Activated B cell treated with CpG ODN at 0.5 μM for 24 hours (primary cell): ENCODE measurements around the gene TKTL1. TPM values are rescaled to one million over a fixed set of nuclear protein-coding genes. Genes with fewer than 3 reads are reported as not detected.

Experiments used
- ATAC-seq: fragments of 200-7000 bp; cut with Tn5 transposase; one replicate; pipeline ENCODE4 v1.10.0; 2021; ENCODE audit warnings: low read depth, mild to moderate bottlenecking, moderate library complexity
- CTCF ChIA-PET: fragments of 350-600 bp; sonication (Branson Sonifier 250); formaldehyde crosslinking; loops from one replicate; lab custom pipeline; 2021; ENCODE audit warnings: antibody characterized with exemption; lab: Charles Lee
- POLR2A ChIA-PET: fragments of 350-600 bp; sonication (Branson Sonifier 250); formaldehyde crosslinking; loops from one replicate; lab custom pipeline; 2021; ENCODE audit warnings: antibody characterized with exemption; lab: Charles Lee
- DNase-seq: peaks from one replicate; pipeline ENCODE4 v3.0.0; 2022
- H3K27ac Mint-ChIP-seq: one replicate; pipeline ENCODE4 v1.8.0; 2020; ENCODE audit warnings: mixed read lengths
- H3K27me3 Mint-ChIP-seq: one replicate; pipeline ENCODE4 v1.8.0; 2021; ENCODE audit warnings: mixed read lengths
- H3K36me3 Mint-ChIP-seq: one replicate; pipeline ENCODE4 v1.8.0; 2021; ENCODE audit warnings: low read depth, mixed read lengths
- H3K4me1 Mint-ChIP-seq: one replicate; pipeline ENCODE4 v1.8.0; 2021; ENCODE audit warnings: mixed read lengths
- H3K4me3 Mint-ChIP-seq: one replicate; pipeline ENCODE4 v1.8.0; 2020; ENCODE audit warnings: mild to moderate bottlenecking, mixed read lengths
- H3K9me3 Mint-ChIP-seq: one replicate; pipeline ENCODE4 v1.8.0; 2020; ENCODE audit warnings: mixed read lengths
- intact Hi-C: fragments of 100-400 bp; cut with micrococcal nuclease; formaldehyde crosslinking; loops from one replicate; pipeline ENCODE4 v1.15.1; 2024
- total RNA-seq: library from RNA; stranded (reverse); gene quantifications from 2 replicates; pipeline ENCODE4 v1.2.3, GENCODE V29; 2022
- TF ChIP-seq, protein P1 (sequence below): fragments of 200-600 bp; IDR thresholded peaks from one replicate; pipeline ENCODE4 v1.8.0; 2022; ENCODE audit warnings: antibody characterized with exemption, mild to moderate bottlenecking

The TKTL1 gene
- total RNA-seq, 1 donor from 2014 or later = not detected

DNA sequence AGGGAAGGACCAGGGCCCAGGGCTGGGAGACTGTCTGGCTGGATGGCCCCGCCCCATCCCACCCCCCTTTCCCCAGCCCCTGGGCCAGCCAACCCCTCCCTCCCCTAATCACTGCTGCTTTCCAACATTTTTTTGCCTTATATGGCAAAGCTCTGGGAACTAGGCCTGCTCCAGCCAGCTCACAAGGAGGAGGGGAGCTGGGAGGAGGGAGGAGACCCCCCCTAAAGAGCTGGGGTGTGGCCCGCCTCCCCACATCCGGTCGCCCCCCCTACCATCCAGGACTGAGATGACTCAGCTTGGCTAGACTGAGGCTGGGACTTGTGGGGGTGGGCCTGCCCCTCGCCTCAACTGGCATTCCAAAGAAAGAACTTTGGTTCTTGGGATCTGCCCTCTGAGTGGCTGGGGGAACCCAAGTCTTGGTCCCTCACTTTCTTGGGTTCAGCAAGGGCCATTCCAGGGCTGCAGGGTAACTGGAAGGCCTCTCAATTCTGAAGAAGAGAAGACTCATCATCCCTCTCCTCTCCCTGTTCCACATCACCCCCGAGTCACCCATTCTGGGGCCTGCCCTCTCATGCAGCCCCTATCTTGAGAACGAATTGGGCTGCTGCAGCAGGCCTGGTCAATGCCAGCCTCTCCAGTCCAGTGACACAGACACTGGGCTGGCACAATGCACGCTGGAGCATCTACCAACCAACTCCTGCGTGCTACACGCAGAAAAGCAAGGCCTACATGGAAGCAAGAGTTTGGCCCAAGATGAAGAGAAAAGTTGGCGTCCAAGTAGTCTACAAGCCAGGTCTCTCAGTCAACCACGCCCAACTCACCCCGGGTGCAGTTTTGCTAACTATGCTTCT is 74.1 kb downstream of the TKTL1 start:
- DNase-seq (peak; percentile 38), ATAC-seq (peak; percentile 3)
- ChIA-PET CTCF (no interaction called here), POLR2A (interaction anchor here (0.7 to 5.2 kb wide), 9 partner anchors 9 to 444 kb away, joined by 3 to 65 read pairs (median 4); partner anchors contain the start of genes EMD and RPL10)
- no peaks in the 10 kb centered on the region for H3K27me3 Mint-ChIP-seq
- no peaks in the 10 kb centered on the region for H3K9me3 Mint-ChIP-seq
- peaks cover 19% of the 10 kb centered on the region for H3K36me3 Mint-ChIP-seq
- peak overlapping the region; percentile 88 for H3K27ac Mint-ChIP-seq
- TF ChIP-seq, protein P1, sequence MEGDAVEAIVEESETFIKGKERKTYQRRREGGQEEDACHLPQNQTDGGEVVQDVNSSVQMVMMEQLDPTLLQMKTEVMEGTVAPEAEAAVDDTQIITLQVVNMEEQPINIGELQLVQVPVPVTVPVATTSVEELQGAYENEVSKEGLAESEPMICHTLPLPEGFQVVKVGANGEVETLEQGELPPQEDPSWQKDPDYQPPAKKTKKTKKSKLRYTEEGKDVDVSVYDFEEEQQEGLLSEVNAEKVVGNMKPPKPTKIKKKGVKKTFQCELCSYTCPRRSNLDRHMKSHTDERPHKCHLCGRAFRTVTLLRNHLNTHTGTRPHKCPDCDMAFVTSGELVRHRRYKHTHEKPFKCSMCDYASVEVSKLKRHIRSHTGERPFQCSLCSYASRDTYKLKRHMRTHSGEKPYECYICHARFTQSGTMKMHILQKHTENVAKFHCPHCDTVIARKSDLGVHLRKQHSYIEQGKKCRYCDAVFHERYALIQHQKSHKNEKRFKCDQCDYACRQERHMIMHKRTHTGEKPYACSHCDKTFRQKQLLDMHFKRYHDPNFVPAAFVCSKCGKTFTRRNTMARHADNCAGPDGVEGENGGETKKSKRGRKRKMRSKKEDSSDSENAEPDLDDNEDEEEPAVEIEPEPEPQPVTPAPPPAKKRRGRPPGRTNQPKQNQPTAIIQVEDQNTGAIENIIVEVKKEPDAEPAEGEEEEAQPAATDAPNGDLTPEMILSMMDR = no peak
- H3K4me3 Mint-ChIP-seq = peak overlapping the region; percentile 88
- intact Hi-C loops = loop anchor here (1.0 to 10.0 kb wide), 6 partner anchors 42 to 645 kb away; partner anchors contain the start of genes ABCD1, ATP6AP1, BCAP31 and FAM3A
- peaks cover 30% of the 10 kb centered on the region for H3K4me1 Mint-ChIP-seq

DNA sequence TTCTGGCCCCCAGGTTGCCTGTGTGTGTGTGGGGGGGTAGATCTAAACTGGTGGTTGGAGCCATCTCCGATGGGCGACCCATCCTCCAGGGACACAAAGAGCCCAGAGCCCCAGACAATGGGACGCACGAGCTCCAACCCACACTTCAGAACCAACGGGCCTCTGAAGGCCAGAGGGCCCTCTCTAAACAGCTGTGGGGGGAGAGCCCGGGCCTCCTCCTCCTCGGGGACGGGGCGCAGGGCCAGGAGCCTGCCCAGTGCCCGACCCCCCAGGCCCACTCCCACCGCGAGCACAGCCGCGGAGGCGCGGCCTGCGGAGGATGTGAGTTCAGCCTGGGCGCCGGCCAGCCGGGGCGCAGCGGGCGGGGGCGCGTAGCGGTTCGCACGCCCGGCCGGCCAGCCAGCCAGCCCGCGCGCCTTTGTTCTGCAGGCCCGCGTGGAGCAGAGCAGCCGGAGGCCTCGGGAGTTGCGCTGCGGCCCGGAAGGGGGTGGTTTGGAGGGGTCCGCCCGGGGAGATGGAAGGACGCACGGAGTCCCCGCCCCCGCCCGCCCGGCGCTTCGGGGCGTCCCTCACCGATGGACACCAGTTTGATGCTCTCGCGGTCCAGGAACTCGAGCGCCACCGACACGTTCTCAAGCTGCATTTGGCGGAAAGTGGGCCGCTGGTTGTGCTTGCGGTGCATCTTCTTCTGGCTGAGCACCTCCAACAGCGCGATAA is 74.9 kb downstream of the TKTL1 start:
- H3K36me3 Mint-ChIP-seq = peaks cover 13% of the 10 kb centered on the region
- ATAC-seq (no peak), DNase-seq (peak; percentile 27)
- intact Hi-C loops = loop anchor here (1.0 to 10.0 kb wide), 8 partner anchors 9 to 646 kb away; partner anchors contain the start of genes ABCD1, ATP6AP1, BCAP31 and EMD
- H3K4me3 Mint-ChIP-seq = peak overlapping the region; percentile 88
- CTCF ChIA-PET = no interaction called here
- TF ChIP-seq, protein P1 = no peak
- H3K27ac Mint-ChIP-seq = peak overlapping the region; percentile 88
- POLR2A ChIA-PET = interaction anchor here (0.8 to 5.2 kb wide), 19 partner anchors 9 to 444 kb away, joined by 3 to 65 read pairs (median 5); partner anchors contain the start of genes EMD, IKBKG, RPL10 and SLC10A3
- no peaks in the 10 kb centered on the region for H3K27me3 Mint-ChIP-seq
- H3K9me3 Mint-ChIP-seq = no peaks in the 10 kb centered on the region
- H3K4me1 Mint-ChIP-seq = peaks cover 34% of the 10 kb centered on the region

DNA sequence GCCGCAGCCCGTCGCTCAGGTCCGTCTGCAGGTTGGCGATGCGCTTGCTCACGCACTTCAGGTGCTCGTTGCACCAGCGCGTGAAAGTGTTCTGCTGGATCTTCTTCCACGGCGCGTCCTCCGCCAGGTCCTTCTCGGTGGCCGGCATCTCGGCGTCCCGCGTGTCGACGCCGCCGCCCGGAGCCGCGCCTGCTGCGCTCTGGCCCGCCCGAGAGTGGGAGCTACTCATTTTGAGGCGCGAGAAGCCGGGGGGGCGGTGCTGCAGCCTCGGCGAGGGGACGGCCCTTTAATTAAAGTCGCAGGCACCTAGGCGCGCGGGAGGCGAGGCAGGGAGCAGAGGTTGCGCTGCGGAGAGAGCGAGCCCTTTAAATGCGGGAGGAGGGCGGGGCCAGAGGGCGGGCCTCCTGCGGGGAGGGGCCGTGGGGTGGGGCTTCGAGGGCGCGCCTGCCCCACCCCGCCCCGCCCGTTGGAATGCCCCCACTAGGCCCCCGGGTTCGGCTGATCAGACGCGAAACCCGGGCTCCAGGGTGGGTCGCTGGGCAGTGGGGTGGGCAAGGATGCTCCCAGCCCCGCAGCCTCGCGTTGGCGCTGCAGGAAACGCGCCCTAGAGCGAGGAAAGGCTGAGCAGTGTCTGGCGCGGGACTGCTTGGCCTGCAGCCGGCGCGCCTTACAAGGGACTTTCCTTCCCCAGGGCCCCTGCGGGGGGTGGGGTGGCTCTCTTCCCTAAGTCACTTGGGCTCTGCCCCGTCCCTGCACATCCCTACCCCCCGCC is 75.6 kb downstream of the TKTL1 start:
- H3K27me3 Mint-ChIP-seq = no peaks in the 10 kb centered on the region
- H3K4me3 Mint-ChIP-seq = peak overlapping the region; percentile 84
- intact Hi-C loops = loop anchor here (1.0 to 10.0 kb wide), 8 partner anchors 8 to 646 kb away; partner anchors contain the start of genes ABCD1, ATP6AP1, BCAP31 and EMD
- ChIA-PET CTCF (no interaction called here), POLR2A (interaction anchor here (0.5 to 5.2 kb wide), 23 partner anchors 8 to 444 kb away, joined by 3 to 65 read pairs (median 4); partner anchors contain the start of genes EMD, IKBKG, RPL10 and SLC10A3)
- TF ChIP-seq, protein P1 = no peak
- peaks cover 34% of the 10 kb centered on the region for H3K4me1 Mint-ChIP-seq
- peak overlapping the region; percentile 69 for H3K27ac Mint-ChIP-seq
- DNase-seq = peak; percentile 76
- H3K9me3 Mint-ChIP-seq = no peaks in the 10 kb centered on the region
- ATAC-seq = peak; percentile 64
- peaks cover 11% of the 10 kb centered on the region for H3K36me3 Mint-ChIP-seq

DNA sequence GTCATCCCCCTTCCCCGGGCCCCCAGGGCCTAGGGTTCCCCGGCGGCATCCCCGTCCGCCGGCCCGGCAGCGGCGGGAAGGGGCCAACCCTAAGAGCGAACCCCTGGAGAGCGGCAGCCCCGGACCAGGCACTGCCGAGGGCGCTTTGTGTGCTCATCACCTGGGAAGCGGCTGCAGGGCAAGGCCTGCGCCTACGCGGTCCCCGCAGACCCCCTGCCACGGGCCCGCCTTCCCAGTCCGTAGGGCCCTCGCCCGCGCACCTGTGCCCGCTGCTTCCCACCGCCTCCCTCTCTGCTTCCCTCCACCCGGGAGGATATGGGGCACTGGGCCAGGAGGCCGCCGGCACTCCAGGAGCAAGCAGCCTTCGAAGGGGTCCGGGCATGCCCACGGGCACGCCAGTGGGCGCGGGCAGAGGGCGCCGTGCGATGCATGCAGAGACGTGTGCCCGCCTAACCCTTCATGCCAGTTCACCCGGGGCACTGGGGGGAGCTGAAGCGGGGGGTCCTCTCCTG is 76.2 kb downstream of the TKTL1 start:
- ChIA-PET CTCF (no interaction called here), POLR2A (interaction anchor here (2.1 kb wide), 1 partner anchor 25 kb away, joined by 6 read pairs; no protein-coding TSS in a partner anchor)
- H3K27me3 Mint-ChIP-seq = no peaks in the 10 kb centered on the region
- peak overlapping the region; percentile 66 for H3K4me3 Mint-ChIP-seq
- TF ChIP-seq, protein P1 = no peak
- peaks cover 34% of the 10 kb centered on the region for H3K4me1 Mint-ChIP-seq
- intact Hi-C loops = loop anchor here (1.0 to 10.0 kb wide), 8 partner anchors 7 to 647 kb away; partner anchors contain the start of genes ABCD1, ATP6AP1, BCAP31 and EMD
- DNase-seq (no peak), ATAC-seq (no peak)
- no peak overlapping the region for H3K27ac Mint-ChIP-seq
- H3K36me3 Mint-ChIP-seq = peaks cover 9% of the 10 kb centered on the region
- H3K9me3 Mint-ChIP-seq = no peaks in the 10 kb centered on the region
